OCI-LY1 (cell line): ENCODE results near the gene AGFG2.

Source experiments
- EZH2 ChIP-seq: fragments of 200-600 bp; sonication (generic), shearing (Covaris generic); IDR thresholded peaks from 2 replicates; pipeline ENCODE4 v1.8.0; 2017; ENCODE audit warnings: borderline replicate concordance, mixed run types, mild to moderate bottlenecking, antibody characterized with exemption, low read length, moderate library complexity, mixed read lengths
- TF ChIP-seq, protein P1 (sequence below): fragments of 200-600 bp; sonication (generic), shearing (Covaris generic); IDR thresholded peaks from 2 replicates; pipeline ENCODE4 v1.5.1; 2017; ENCODE audit warnings: mild to moderate bottlenecking, antibody characterized with exemption, low read length, moderate library complexity, mixed read lengths

GRCh38 chr7:100563100-100563564 lies 24.1 kb downstream of the AGFG2 start:
- TF ChIP-seq, protein P1, sequence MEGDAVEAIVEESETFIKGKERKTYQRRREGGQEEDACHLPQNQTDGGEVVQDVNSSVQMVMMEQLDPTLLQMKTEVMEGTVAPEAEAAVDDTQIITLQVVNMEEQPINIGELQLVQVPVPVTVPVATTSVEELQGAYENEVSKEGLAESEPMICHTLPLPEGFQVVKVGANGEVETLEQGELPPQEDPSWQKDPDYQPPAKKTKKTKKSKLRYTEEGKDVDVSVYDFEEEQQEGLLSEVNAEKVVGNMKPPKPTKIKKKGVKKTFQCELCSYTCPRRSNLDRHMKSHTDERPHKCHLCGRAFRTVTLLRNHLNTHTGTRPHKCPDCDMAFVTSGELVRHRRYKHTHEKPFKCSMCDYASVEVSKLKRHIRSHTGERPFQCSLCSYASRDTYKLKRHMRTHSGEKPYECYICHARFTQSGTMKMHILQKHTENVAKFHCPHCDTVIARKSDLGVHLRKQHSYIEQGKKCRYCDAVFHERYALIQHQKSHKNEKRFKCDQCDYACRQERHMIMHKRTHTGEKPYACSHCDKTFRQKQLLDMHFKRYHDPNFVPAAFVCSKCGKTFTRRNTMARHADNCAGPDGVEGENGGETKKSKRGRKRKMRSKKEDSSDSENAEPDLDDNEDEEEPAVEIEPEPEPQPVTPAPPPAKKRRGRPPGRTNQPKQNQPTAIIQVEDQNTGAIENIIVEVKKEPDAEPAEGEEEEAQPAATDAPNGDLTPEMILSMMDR: no peak
- no peak for TF ChIP-seq EZH2
